Measurements from ENCODE around the gene RSPH6A.

DNA sequence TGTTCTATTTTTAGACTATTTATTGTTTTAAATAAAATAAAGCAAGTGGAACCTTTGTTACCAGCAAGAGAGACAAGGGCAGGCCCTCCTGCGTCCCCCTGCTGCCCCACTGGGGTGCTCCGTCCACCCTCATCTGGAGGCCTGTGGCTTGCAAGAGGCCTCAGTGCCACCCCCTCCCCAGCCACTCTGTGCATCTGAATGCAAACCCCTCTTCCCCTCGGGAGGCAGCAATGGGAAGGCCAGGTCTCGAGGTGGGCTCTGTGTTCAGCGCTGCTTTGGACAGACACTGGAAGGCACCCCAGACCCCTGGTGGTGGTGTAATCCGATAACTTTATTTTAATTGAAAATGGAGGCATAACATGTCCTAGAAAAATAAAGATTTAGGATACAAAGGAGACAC lies 50.6 kb downstream of the RSPH6A start:
- TF ChIP-seq, protein P1, sequence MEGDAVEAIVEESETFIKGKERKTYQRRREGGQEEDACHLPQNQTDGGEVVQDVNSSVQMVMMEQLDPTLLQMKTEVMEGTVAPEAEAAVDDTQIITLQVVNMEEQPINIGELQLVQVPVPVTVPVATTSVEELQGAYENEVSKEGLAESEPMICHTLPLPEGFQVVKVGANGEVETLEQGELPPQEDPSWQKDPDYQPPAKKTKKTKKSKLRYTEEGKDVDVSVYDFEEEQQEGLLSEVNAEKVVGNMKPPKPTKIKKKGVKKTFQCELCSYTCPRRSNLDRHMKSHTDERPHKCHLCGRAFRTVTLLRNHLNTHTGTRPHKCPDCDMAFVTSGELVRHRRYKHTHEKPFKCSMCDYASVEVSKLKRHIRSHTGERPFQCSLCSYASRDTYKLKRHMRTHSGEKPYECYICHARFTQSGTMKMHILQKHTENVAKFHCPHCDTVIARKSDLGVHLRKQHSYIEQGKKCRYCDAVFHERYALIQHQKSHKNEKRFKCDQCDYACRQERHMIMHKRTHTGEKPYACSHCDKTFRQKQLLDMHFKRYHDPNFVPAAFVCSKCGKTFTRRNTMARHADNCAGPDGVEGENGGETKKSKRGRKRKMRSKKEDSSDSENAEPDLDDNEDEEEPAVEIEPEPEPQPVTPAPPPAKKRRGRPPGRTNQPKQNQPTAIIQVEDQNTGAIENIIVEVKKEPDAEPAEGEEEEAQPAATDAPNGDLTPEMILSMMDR (IDR thresholded peaks at IDR 0.05; ENCODE audit: poor library complexity), result no peak
- TF ChIP-seq EZH2 (IDR thresholded peaks at IDR 0.05; ENCODE audit: borderline replicate concordance) (no peak), EZH2phosphoT487 (IDR thresholded peaks at IDR 0.05; ENCODE audit: low read depth, severe bottlenecking, unreplicated experiment) (no peak)

Data from hepatocyte (in vitro differentiated cells).